Epithelial cell of esophagus (primary cell): Measurements from ENCODE around the gene NID2.

Experiments used
- DNase-seq: peaks from one replicate; pipeline ENCODE4 v3.0.0; 2010; ENCODE audit warnings: low read depth
- H3K4me3 ChIP-seq: 2 replicates; pipeline ENCODE4 v1.5.1; 2011; ENCODE audit warnings: mild to moderate bottlenecking, low read length, control low read depth
- CTCF ChIP-seq: IDR thresholded peaks from 2 replicates; pipeline ENCODE4 v1.5.1; 2011; ENCODE audit warnings: low read depth, mild to moderate bottlenecking, low read length, control low read depth, inconsistent platforms; ENCODE audit not compliant: insufficient read depth; ENCODE audit errors: missing control alignments

NID2 gene

GRCh38 chr14:52067873-52068614, 815 bp downstream of the NID2 start:
- peak overlapping the region; percentile 36 for H3K4me3 ChIP-seq
- TF ChIP-seq CTCF, result no peak
- DNase-seq, result no peak

- DNase-seq, result no peak
These were observed 4.7 kb downstream of the NID2 start for GRCh38 chr14:52064174-52064573.

GRCh38 chr14:52063052-52063462, 5.8 kb downstream of the NID2 start:
- TF ChIP-seq CTCF, result no peak
- no peak overlapping the region for H3K4me3 ChIP-seq
- no peak for DNase-seq

More at GRCh38 chr14:52064174-52064573, 4.7 kb downstream of the NID2 start:
- no peak for TF ChIP-seq CTCF
- no peak overlapping the region for H3K4me3 ChIP-seq

- no peak overlapping the region for H3K4me3 ChIP-seq
- no peak for DNase-seq
- no peak for TF ChIP-seq CTCF
These were observed 7.0 kb downstream of the NID2 start for GRCh38 chr14:52061890-52062289.

GRCh38 chr14:52061390-52061789, 7.5 kb downstream of the NID2 start:
- H3K4me3 ChIP-seq, result no peak overlapping the region
- no peak for TF ChIP-seq CTCF
- DNase-seq, result no peak

- no peak for TF ChIP-seq CTCF
- DNase-seq, result no peak
- no peak overlapping the region for H3K4me3 ChIP-seq
These were observed 8.8 kb downstream of the NID2 start for GRCh38 chr14:52060080-52060479.

GRCh38 chr14:52059649-52060048, 9.2 kb downstream of the NID2 start:
- no peak for TF ChIP-seq CTCF
- DNase-seq, result no peak
- H3K4me3 ChIP-seq, result no peak overlapping the region
